GM21381 (cell line): ENCODE data around the gene DBI.
"Not testable (repeated sequence)": the region's sequence is repeated elsewhere in the genome, so short reads cannot be mapped to it uniquely, and the experiment has no call there.

ENCODE experiments used
- ATAC-seq: cut with Tn5 transposase; IDR thresholded peaks from one replicate; pipeline ENCODE4 v1.9.1; 2021; ENCODE audit warnings: mild to moderate bottlenecking, moderate library complexity; ENCODE audit not compliant: unreplicated experiment

DBI gene

DNA sequence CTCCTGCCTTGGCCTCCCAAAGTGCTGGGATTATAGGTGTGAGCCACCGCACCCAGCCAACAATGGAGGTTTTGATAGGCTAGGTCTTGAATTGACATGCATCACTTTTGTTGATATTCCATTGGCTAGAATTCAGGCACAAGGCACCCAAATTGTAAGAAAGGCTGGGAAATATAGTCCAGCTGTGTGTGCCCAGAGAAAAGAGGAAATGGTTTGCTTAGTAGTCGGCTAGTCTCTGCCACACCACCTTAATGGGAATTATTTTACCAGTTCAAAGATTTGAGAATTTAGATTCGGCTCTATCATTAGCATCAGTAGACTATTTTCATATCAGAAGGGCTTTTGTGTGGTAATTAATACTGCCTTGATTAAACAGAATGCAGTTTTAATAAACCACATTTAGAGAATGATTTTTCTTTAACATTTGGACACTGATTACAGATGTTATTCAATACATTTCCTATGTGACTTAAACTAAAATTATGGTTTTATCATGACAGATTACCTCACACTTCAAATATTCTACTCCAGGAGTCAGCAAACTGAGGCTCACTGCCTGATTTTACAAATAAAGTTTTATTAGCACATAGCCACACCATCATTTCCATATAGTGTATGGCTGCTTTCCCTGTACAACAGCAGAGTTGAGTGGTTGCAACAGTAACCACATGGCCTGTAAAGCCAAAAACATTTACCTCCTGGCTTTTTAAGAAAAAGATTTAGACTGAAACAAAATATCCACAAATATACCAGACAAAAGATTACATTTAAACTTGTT lies 27.4 kb downstream of the DBI start:
- ATAC-seq: no peak

DNA sequence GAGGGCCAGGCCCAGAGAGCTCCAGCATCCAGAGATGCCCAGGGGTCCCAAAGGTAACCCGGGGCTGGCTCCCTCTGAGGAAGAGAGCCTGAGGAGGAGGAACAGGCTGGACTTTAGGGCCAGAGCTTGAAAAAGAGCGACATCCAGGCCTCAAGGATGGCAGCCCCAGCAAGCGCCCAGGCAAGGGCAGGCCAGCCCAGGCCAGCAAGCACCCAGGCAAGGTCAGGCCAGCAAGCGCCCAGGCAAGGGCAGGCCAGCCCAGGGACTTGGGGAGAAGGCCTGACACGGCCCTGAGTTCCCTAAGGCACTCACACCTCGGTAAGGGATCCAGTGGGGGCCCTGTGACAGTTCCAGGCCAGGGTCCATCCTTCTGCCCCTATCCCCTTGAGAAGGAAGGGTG lies 30.4 kb downstream of the DBI start:
- no peak for ATAC-seq

DNA sequence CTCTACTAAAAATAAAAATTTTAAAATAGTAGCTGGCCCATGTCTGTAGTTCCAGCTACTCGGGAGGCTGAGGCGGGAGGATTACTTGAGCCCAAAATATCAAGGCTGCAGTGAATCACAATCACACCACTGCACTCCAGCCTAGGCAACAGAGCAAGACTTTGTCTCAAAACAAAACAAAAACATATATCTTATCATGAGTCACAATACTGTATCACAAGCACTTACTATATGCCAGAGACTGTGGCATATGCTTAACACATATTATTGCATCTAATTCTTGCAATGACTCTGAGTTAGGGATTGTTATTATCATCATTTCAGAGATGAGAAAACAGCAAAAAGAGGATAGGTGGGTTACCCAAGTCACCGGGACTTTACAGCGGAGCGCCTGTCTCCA lies 35.3 kb downstream of the DBI start:
- no peak for ATAC-seq

DNA sequence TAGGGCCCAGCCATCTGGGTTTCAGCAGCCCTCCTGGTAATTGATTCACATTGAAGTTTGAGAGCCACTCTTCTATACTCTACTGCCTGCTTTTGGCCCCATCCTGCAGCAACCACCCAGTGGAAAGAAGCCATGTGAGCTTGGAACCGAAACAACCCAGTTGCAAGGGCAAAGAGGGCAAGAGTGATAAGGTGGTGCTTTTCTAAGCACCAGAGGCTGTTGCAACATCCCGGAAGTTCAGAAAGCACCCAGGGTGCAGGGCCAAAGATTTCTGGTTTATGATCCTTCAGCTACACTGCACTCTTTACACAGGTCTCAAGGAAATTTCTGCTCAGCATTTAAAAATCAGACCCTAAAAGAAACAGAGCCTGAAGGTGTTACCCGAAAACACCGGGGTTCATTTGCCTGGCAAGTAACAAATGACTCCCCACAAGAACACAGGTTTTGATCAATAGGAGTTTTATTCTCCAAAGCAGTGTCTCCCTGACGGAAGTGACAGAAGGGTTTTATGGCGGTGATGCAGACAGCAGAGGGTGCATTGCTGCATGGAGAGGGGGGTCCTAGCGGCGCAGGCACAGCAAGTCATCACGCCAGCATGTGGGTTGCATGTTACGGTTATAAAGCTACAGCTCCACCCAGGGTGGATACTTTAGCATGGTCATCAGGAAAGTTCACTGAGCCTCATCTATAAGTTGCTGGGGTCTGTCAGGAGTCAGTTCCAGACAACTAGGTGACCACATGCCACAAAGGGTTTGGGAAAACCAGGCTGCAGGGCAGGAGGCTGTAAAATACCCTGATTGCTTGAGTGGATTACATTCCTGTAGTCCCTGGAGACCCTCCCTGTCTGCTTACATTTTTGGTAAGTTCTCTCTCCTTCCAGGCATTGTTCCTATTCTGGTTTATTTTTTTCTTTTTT lies 36.1 kb downstream of the DBI start:
- ATAC-seq: no peak

DNA sequence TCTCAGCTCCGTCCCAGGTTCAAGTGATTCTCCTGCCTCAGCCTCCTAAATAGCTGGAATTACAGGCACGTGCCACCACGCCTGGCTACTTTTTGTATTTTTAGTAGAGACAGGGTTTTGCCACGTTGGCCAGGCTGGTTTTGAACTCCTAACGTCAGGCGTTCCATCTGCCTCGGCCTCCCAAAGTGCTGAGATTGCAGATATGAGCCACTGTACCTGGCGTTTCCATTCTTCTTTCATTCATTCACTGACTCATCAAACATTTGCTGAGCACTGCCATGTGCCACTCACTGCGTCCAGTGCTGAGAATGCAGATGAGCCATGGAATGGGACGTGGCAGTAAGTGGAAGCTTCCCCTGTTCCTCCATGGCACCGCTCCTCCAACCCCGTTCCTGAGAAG lies 36.8 kb downstream of the DBI start:
- not testable (repeated sequence) for ATAC-seq

DNA sequence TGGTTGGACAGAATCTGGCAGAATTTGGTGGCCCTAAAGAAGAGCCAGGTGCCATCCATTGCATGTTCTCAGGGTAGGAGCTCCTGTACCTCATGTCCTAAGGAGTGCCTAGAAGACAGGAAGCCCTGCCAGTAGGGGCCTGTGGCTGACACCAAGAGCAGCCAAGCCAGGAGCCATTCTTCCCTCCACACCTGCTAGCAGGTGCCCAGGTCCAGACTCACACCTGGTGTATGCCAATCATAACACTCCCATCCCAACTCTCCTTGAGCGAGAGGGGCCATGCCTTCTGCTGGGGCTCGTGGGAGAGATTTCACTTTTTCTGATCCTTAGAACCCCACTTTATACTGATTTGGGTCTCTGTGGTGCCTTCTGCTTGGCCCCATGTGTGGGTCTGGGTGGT lies 38.4 kb downstream of the DBI start:
- no peak for ATAC-seq

DNA sequence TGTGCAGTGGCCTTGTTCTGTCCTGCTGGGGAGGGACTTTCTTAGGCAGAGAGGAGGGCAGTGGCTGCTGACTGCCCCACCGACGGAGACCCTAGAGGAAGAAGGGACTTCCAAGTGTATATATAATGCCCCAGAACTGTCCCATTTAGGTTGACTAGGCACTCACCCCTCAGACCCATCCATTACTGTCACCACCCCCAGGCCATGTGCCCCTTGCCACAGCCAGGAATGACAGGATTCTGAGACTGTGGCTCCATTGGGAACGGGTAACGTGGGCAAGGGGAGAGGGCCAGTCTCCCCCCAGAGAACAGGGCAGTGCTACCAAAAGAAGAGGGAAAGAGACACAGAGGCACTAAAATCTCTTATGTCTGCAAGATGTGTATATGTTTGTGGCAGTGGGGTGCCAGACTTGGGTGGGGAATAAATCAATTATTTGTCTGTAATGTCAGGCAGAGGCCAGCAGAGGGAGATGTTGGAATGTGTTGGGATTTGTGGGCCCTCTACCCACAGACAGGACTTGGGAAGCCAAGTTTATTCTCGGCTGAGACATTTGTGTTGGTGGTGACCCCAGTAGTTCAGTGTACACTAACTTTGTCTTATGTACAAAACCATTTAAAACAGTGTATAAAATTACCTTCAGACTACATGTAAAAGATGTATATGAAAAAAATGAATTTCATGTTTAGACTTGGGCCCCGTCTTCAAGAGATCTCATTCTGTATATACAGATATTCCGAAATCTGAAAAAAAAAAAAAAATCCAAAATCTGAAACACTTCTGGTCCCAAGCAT lies 40.8 kb downstream of the DBI start:
- no peak for ATAC-seq

DNA sequence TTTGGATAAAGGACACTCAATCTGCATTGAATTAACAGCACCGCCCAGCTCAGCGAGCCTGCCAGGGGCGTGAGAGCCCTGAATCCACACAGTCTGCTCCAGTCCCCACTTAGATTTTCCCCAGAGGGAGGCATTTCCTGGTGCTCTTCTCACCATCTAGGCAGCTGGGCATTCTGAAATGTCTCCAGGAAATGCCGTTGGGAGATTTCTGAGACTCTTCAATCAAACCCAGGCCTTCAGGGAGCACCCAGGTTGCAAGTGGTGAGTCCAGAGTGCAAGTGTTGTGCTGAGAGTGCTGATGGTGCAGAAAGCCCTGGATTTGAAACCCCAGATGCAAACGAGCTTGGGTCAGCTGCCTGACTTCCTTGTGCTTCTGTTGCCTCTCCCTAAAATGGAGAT lies 41.4 kb downstream of the DBI start:
- no peak for ATAC-seq

DNA sequence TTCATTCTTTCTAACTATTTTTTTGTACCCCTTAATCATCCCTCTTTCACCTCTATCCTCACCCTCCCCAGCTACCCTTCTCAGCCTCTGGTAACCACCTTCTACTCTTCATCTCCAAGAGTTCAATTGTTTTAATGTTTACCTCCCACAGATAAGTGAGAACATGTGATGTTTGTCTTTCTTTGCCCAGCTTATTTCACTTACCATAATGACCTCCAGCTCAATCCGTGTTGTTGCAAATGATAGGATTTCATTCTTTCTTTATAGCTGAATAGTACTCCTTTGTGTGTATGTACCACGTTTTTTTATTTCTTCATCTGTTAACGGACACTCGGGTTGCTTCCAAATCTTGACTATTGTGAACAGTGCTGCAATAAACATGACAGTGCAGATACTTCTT lies 42.7 kb downstream of the DBI start:
- no peak for ATAC-seq

DNA sequence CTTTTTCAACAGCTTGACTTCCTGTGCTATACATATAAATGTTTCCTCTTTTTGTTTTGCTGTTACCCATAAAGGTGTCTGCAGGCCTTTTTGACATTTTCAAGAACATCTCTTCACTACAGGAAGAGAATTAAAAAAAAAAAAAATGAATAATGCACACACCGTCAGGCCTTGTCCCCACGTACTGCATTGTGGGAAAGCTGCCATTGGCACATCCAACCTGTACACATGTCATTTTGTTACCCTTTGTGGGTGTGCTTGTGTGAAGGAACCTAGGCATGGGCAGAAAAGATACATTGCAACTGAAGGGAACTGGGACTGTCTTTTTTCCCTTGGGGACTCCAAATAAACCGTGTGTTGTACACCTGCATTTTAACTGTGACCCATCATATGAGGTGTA lies 48.1 kb downstream of the DBI start:
- no peak for ATAC-seq

DNA sequence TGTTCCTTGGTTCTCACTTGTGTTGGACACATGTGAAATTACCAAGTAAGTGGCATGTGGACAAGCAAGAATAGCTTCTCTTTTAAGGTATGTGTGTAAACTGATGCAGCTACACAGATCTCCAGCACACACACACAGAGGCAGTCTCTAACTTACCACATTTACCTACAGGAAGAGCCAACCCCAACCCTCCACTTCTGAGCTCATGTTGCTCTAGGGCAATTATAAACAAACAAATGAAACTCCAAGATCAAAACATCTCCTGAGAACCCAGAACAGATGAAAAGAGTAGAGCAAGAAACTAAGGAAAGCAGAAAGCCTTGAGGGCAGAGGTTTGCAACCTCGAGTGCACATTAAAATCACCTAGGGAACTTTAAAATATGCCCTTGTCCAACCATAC lies 48.9 kb downstream of the DBI start:
- ATAC-seq: no peak

DNA sequence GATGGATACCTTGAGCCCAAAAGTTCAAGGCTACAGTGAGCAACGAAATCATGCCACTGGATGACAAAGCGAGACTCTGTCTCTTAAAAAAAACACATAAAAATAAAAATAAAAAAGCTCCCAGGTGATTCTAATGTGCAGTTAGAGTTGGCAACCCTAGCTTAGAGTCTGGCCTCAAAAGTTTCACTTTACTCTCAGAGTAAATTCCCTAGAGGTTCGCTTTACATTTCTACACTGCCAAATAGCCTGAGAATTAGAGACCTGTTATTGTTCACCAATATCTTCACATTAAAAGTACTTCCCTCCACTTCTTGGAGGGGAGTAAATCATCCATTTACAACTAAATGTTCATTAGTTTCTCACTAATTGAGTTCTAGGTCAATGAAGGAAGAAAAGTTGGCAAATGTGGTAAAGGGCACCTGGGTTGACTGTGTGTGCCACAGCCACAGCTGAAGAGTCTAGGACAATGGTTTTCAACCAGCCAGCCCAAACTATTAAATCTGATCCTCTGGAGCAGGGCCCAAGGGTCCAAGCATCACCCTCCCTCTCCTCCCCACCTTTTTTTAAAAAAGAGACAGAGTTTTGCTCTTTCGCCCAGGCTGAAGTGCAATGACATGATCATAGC lies 49.6 kb downstream of the DBI start:
- ATAC-seq: no peak

DNA sequence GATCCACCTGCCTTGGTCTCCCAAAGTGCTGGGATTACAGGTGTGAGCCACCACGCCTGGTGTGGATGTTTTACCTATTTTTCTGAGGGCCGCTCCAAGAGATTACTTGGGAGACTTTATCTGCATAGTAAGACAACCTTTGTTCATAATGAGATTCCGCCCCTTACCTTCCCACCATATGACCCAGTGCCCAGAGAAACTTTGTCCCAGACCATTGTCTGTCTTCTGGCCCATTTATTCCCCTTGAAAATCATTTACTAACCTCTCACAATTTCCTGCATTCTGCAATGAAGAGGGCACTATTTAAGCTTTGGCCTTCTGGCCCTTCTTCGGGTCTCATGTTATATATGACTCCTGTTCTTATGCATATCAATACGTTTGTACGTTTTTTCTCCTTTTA lies 51.1 kb downstream of the DBI start:
- no peak for ATAC-seq

DNA sequence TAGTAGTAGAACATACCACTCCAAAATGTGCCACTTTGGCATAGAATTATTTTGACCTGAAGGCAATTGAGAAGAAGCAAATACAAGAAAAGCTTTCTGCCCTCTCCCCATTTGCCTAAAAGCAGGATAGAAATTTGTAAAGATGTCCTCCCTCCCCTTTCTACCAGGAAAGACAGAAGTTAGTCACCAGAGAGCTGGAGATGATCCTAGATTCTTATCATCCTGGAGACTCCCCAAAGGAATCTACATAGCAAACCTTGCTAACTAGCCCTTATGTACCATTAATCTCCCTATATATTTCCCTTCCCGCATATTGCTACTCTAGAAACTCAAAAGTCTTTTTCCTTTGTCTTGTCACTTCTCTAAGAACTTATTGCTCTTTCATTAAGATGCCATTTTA lies 52.3 kb downstream of the DBI start:
- no peak for ATAC-seq

DNA sequence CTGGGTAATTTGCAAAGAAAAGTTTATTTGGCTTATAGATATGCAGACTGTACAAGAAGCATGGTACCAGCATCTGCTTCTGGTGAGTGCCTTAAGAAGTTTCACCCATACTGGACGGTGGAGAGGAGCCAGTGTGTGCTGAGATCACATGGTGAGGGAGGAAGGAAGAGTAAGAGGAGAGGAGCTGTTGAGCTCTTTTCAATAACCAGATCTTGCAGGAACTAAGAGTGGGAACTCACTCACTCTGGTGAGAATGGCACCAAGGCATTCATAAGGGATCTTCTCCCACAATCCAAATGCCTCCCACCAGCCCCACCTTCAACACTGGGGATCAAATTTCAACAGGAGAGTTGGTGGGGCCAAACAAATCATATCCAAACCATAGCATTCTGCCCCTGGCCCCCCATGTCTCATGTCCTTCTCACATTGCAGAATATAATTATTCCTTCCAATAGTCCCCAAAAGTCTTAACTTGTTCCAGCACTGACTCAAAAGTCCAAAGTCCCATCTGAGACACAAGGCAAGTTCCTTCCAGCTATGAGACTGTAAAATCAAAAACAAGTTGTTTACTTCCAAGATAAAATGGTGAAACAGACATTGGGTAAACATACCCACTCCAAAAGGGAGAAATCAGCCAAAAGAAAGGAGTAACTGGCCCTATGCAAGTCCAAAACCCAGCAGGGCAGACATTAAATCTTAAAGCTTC lies 53.2 kb downstream of the DBI start:
- no peak for ATAC-seq

DNA sequence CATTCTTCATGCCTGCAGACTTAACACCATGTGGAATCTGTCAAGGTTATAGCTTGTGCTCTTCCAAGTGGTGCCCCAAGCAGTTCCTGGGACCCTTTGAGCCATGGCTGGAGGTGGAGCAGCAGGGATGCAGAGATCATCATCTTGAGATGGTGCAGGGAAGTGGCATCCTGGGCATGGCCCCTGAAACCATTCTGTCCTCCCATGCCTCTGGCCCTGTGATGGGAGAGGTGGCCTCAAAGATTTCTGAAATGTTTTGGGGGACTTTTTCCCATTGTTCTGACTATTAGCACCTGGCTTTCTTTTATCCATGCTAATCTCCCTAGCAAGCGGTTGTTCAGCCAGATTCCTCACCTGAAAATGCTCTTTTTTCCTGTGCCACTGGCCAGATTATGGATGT lies 54.5 kb downstream of the DBI start:
- ATAC-seq: no peak

DNA sequence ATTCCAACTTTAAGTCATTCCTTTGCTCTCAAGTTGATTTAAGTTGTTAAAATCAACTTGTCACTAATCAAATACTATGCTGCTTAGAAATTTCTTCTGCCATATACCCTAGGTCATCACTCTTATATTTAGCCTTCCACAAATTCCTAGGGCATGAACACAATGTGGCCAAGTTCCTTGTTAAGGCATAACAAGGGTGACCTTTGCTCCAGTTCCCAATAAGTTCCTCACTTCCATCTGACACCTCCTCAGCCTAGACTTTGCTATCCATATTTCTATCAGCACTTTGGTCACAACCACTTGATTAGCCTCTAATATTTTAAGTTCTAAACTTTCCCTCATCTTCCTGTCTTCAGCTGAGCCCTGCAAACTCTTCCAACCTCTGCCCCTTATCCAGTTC lies 55.0 kb downstream of the DBI start:
- ATAC-seq: no peak
